ENCODE results near the gene GLT6D1. TPM values are rescaled to one million over a fixed set of nuclear protein-coding genes. Genes with fewer than 3 reads are reported as not detected.
"Not testable (repeated sequence)": the region's sequence is repeated elsewhere in the genome, so short reads cannot be mapped to it uniquely, and the experiment has no call there.

GLT6D1 gene
- total RNA-seq, 1 experiment from 2014 or later: not detected

GRCh38 chr9:135669616-135670285, 30.4 kb upstream of the GLT6D1 start:
- in situ Hi-C loops (cut with HindIII; ENCODE audit: low pct_unique_long_range_greater_than_20kb, low sequenced_read_pairs) (no loop called here), intact Hi-C loops (cut with micrococcal nuclease; ENCODE audit: unreplicated experiment) (no loop called here)
- Histone ChIP-seq H3K9me3 (ENCODE audit: control insufficient read depth, insufficient read depth, low read depth, low read length) (no peaks in the 10 kb centered on the region), H3K4me1 (ENCODE audit: control insufficient read depth, insufficient read depth, low read length) (no peaks in the 10 kb centered on the region), H3K27ac (ENCODE audit: low read length) (no peak overlapping the region), H3K4me3 (ENCODE audit: low read depth in 2 of 2, low read length in 2 of 2) (no peak overlapping the region), H3K27me3 (ENCODE audit: control insufficient read depth, insufficient read depth, low read length) (no peaks in the 10 kb centered on the region), H3K36me3 (ENCODE audit: control insufficient read depth, insufficient read depth, low read length) (no peaks in the 10 kb centered on the region)
- DNase-seq (ENCODE audit: low read depth, low spot score) (no peak), ATAC-seq (no peak)
- ChIA-PET CTCF (no interaction called here), POLR2A (no interaction called here)
- TF ChIP-seq, protein P1, sequence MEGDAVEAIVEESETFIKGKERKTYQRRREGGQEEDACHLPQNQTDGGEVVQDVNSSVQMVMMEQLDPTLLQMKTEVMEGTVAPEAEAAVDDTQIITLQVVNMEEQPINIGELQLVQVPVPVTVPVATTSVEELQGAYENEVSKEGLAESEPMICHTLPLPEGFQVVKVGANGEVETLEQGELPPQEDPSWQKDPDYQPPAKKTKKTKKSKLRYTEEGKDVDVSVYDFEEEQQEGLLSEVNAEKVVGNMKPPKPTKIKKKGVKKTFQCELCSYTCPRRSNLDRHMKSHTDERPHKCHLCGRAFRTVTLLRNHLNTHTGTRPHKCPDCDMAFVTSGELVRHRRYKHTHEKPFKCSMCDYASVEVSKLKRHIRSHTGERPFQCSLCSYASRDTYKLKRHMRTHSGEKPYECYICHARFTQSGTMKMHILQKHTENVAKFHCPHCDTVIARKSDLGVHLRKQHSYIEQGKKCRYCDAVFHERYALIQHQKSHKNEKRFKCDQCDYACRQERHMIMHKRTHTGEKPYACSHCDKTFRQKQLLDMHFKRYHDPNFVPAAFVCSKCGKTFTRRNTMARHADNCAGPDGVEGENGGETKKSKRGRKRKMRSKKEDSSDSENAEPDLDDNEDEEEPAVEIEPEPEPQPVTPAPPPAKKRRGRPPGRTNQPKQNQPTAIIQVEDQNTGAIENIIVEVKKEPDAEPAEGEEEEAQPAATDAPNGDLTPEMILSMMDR (IDR thresholded peaks at IDR 0.05): no peak
- TF ChIP-seq POLR2AphosphoS5 (IDR thresholded peaks at IDR 0.05; ENCODE audit: low read depth, low read length): no peak
- no peak for TF ChIP-seq SIN3A (IDR thresholded peaks at IDR 0.05; ENCODE audit: borderline replicate concordance, insufficient read depth, low read depth, low read length)
- TF ChIP-seq, protein P2, sequence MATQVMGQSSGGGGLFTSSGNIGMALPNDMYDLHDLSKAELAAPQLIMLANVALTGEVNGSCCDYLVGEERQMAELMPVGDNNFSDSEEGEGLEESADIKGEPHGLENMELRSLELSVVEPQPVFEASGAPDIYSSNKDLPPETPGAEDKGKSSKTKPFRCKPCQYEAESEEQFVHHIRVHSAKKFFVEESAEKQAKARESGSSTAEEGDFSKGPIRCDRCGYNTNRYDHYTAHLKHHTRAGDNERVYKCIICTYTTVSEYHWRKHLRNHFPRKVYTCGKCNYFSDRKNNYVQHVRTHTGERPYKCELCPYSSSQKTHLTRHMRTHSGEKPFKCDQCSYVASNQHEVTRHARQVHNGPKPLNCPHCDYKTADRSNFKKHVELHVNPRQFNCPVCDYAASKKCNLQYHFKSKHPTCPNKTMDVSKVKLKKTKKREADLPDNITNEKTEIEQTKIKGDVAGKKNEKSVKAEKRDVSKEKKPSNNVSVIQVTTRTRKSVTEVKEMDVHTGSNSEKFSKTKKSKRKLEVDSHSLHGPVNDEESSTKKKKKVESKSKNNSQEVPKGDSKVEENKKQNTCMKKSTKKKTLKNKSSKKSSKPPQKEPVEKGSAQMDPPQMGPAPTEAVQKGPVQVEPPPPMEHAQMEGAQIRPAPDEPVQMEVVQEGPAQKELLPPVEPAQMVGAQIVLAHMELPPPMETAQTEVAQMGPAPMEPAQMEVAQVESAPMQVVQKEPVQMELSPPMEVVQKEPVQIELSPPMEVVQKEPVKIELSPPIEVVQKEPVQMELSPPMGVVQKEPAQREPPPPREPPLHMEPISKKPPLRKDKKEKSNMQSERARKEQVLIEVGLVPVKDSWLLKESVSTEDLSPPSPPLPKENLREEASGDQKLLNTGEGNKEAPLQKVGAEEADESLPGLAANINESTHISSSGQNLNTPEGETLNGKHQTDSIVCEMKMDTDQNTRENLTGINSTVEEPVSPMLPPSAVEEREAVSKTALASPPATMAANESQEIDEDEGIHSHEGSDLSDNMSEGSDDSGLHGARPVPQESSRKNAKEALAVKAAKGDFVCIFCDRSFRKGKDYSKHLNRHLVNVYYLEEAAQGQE (IDR thresholded peaks at IDR 0.05; ENCODE audit: insufficient read depth in 1 of 2, low read depth in 2 of 2, low read length in 1 of 2): no peak
- no peak for TF ChIP-seq TCF7L2 (IDR thresholded peaks at IDR 0.05; ENCODE audit: low read depth, low read length)
- no TSS peak for BruUV-seq (replicated peaks)

GRCh38 chr9:135669018-135669417, 29.7 kb upstream of the GLT6D1 start:
- H3K27me3 ChIP-seq (ENCODE audit: control insufficient read depth, insufficient read depth, low read length); in situ Hi-C loops (cut with HindIII; ENCODE audit: low pct_unique_long_range_greater_than_20kb, low sequenced_read_pairs); H3K4me3 ChIP-seq (ENCODE audit: low read depth in 2 of 2, low read length in 2 of 2); intact Hi-C loops (cut with micrococcal nuclease; ENCODE audit: unreplicated experiment); ATAC-seq; POLR2A ChIA-PET; H3K36me3 ChIP-seq (ENCODE audit: control insufficient read depth, insufficient read depth, low read length); H3K9me3 ChIP-seq (ENCODE audit: control insufficient read depth, insufficient read depth, low read depth, low read length); DNase-seq (ENCODE audit: low read depth, low spot score); H3K4me1 ChIP-seq (ENCODE audit: control insufficient read depth, insufficient read depth, low read length); H3K27ac ChIP-seq (ENCODE audit: low read length); BruUV-seq (replicated peaks); CTCF ChIA-PET: not testable (repeated sequence)

DNA sequence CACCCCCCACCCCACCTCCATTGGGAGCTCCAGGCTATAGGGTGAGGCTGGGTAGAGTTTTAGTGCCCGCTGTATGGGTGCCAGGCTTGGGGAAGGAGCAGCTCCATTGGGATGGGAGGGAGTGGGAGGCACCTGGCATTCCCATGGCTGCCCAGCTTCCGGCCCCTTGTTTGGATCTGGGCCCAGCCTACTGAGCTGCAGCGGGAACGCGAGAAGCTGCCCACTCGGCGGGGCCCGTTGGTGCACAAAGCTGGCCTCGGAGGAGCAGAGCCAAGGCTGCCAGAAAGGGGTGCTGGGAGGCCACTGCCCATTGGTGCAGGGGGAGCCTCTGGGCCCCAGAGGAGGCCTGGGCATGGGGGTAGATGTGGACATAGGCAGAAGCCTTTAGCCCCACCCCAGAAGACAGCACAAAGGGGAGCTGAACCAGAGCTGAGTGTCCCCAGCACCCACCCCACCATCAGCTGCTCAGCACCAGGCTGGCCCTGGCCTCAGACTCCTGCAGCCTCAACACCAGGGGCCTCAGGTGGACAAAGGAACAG, 28.2 kb upstream of the GLT6D1 start:
- ATAC-seq: no peak
- in situ Hi-C loops (cut with HindIII; ENCODE audit: low pct_unique_long_range_greater_than_20kb, low sequenced_read_pairs) (no loop called here), intact Hi-C loops (cut with micrococcal nuclease; ENCODE audit: unreplicated experiment) (no loop called here)
- CTCF ChIA-PET: no interaction called here
- Histone ChIP-seq H3K27ac (ENCODE audit: low read length) (no peak overlapping the region), H3K27me3 (ENCODE audit: control insufficient read depth, insufficient read depth, low read length) (no peaks in the 10 kb centered on the region), H3K9me3 (ENCODE audit: control insufficient read depth, insufficient read depth, low read depth, low read length) (no peaks in the 10 kb centered on the region), H3K4me3 (ENCODE audit: low read depth in 2 of 2, low read length in 2 of 2) (no peak overlapping the region), H3K36me3 (ENCODE audit: control insufficient read depth, insufficient read depth, low read length) (no peaks in the 10 kb centered on the region), H3K4me1 (ENCODE audit: control insufficient read depth, insufficient read depth, low read length) (no peaks in the 10 kb centered on the region)
- no TSS peak for BruUV-seq (replicated peaks)
- POLR2A ChIA-PET: no interaction called here
- TF ChIP-seq SIN3A (IDR thresholded peaks at IDR 0.05; ENCODE audit: borderline replicate concordance, insufficient read depth, low read depth, low read length): no peak
- TF ChIP-seq, protein P2 (IDR thresholded peaks at IDR 0.05; ENCODE audit: insufficient read depth in 1 of 2, low read depth in 2 of 2, low read length in 1 of 2): no peak
- TF ChIP-seq POLR2AphosphoS5 (IDR thresholded peaks at IDR 0.05; ENCODE audit: low read depth, low read length): no peak
- TF ChIP-seq TCF7L2 (IDR thresholded peaks at IDR 0.05; ENCODE audit: low read depth, low read length): no peak
- TF ChIP-seq, protein P1 (IDR thresholded peaks at IDR 0.05): no peak
- DNase-seq (ENCODE audit: low read depth, low spot score): no peak
